Keratinocyte (primary cell): ENCODE measurements around the gene SPPL3.

ENCODE experiments used
- CTCF ChIP-seq, 3 experiments: IDR thresholded peaks in 1 of 3; conservative IDR thresholded peaks in 1 of 3; optimal IDR thresholded peaks in 1 of 3; 2 replicates in 2 of 3; 3 replicates in 1 of 3; pipeline versions ENCODE3 to v1.5.1; 2011; ENCODE audit warnings: low read length in 3 of 3, mild to moderate bottlenecking in 3 of 3, moderate library complexity in 2 of 3, control low read depth in 1 of 3, inconsistent platforms in 1 of 3; ENCODE audit not compliant: insufficient read depth in 2 of 3; ENCODE audit errors: extremely low read depth in 1 of 3
- EZH2 ChIP-seq: IDR thresholded peaks from one replicate; pipeline ENCODE4 v1.6.1; 2012; ENCODE audit warnings: inconsistent platforms, mild to moderate bottlenecking, low read length, moderate library complexity

GRCh38 chr12:120925740-120926563 lies 21.8 kb upstream of the SPPL3 start:
- no peak for TF ChIP-seq CTCF (optimal IDR thresholded peaks at IDR 0.05 in 1 of 3, IDR thresholded peaks at IDR 0.05 in 1 of 3, conservative IDR thresholded peaks at IDR 0.05 in 1 of 3; ENCODE audit: extremely low read depth in 1 of 3, insufficient read depth in 2 of 3, low read length in 3 of 3)
- no peak for TF ChIP-seq EZH2
